HCT116 (cell line): Measurements from ENCODE around the gene BCKDK. TPM values are rescaled to one million over a fixed set of nuclear protein-coding genes. Genes with fewer than 3 reads are reported as not detected.

Source experiments
- ATAC-seq: fragments of 200-7000 bp; cut with Tn5 transposase; 2 replicates; pipeline ENCODE4 v1.9.1; 2020; ENCODE audit warnings: mild to moderate bottlenecking, moderate library complexity
- BruUV-seq: library from RNA; stranded (reverse); fragments of 400-500 nt; replicated peaks from 2 replicates; lab custom pipeline; 2021; lab: Mats Ljungman, UMichigan
- CTCF ChIA-PET: fragments of 300-600 bp; sonication (Branson Sonifier 250); formaldehyde crosslinking; loops from one replicate; lab custom pipeline; 2021; ENCODE audit warnings: antibody characterized with exemption; lab: Charles Lee
- POLR2A ChIA-PET: fragments of 300-600, 350-600 bp; sonication (Branson Sonifier 250); formaldehyde crosslinking; loops from one replicate; lab custom pipeline; 2021; ENCODE audit warnings: antibody characterized with exemption; lab: Charles Lee
- RAD21 ChIA-PET, 2 experiments: fragments of 300-600 bp; sonication (Branson Sonifier 250); formaldehyde crosslinking; loops; one replicate each; lab custom pipeline; 2023; ENCODE audit warnings: low total read pairs in 2 of 2; ENCODE audit not compliant: uncharacterized antibody in 2 of 2, unreplicated experiment in 2 of 2, low non-redundant PET in 1 of 2; lab: Charles Lee
- DNase-seq: peaks from one replicate; pipeline ENCODE4 v3.0.0-alpha.2; 2010; ENCODE audit warnings: low read depth, low spot score
- H2AFZ ChIP-seq: fragments of 200-600 bp; shearing (Covaris generic), sonication (generic); 2 replicates; pipeline ENCODE4 v1.6.1; 2017; ENCODE audit warnings: low read depth, mixed run types, mixed read lengths, antibody characterized with exemption, low read length; ENCODE audit not compliant: poor library complexity, severe bottlenecking
- H3K27ac ChIP-seq: 2 replicates; pipeline ENCODE4 v1.5.1; 2012; ENCODE audit warnings: low read depth, low read length
- H3K27me3 ChIP-seq: fragments of 200-600 bp; sonication (generic); 2 replicates; pipeline ENCODE4 v1.6.1; 2016; ENCODE audit warnings: mixed run types, low read length, mixed read lengths; ENCODE audit not compliant: insufficient read depth
- H3K36me3 ChIP-seq, 2 experiments: fragments of 200-500 bp in 1 of 2; fragments of 200-600 bp in 1 of 2; sonication (Bioruptor generic) in 1 of 2; sonication (generic) in 1 of 2; 2 replicates each; pipeline versions ENCODE4 v1.5.1 to v1.6.1; 2014 to 2016; ENCODE audit warnings: low read length in 2 of 2, inconsistent platforms in 1 of 2, mixed read lengths in 1 of 2, mixed run types in 1 of 2; ENCODE audit not compliant: insufficient read depth in 2 of 2, control insufficient read depth in 1 of 2
- H3K4me1 ChIP-seq, 2 experiments: fragments of 200-600 bp in 1 of 2; sonication (generic) in 1 of 2; 2 replicates each; pipeline versions ENCODE4 v1.5.1 to v1.6.1; 2012 to 2017; ENCODE audit warnings: low read length in 2 of 2, inconsistent platforms in 1 of 2, mild to moderate bottlenecking in 1 of 2, mixed read lengths in 1 of 2, mixed run types in 1 of 2, moderate library complexity in 1 of 2; ENCODE audit not compliant: insufficient read depth in 2 of 2, control insufficient read depth in 1 of 2
- H3K4me2 ChIP-seq: fragments of 200-600 bp; sonication (generic); 2 replicates; pipeline ENCODE4 v1.6.1; 2017; ENCODE audit warnings: mixed run types, low read length, mixed read lengths
- H3K4me3 ChIP-seq, 2 experiments: fragments of 200-600 bp in 1 of 2; sonication (generic) in 1 of 2; replicated peaks in 1 of 2; 2 replicates each; pipeline ENCODE4 v1.5.1; 2011 to 2016; ENCODE audit warnings: low read length in 2 of 2, control low read depth in 1 of 2, low read depth in 1 of 2, mild to moderate bottlenecking in 1 of 2, mixed read lengths in 1 of 2, mixed run types in 1 of 2
- H3K79me2 ChIP-seq: fragments of 200-600 bp; sonication (generic); 2 replicates; pipeline ENCODE4 v1.6.1; 2017; ENCODE audit warnings: mild to moderate bottlenecking, mixed run types, low read length, moderate library complexity, mixed read lengths; ENCODE audit not compliant: insufficient read depth
- H3K9ac ChIP-seq: fragments of 200-600 bp; sonication (generic); 2 replicates; pipeline ENCODE4 v1.6.1; 2016; ENCODE audit warnings: low read length, mixed read lengths
- H3K9me2 ChIP-seq: fragments of 200-600 bp; sonication (generic), shearing (Covaris generic); 2 replicates; pipeline ENCODE4 v1.6.1; 2017; ENCODE audit warnings: mixed run types, mild to moderate bottlenecking, moderate library complexity; ENCODE audit not compliant: insufficient read depth
- H3K9me3 ChIP-seq, 2 experiments: fragments of 200-500 bp in 1 of 2; fragments of 200-600 bp in 1 of 2; sonication (Bioruptor generic) in 1 of 2; sonication (generic) in 1 of 2; 2 replicates each; pipeline ENCODE4 v1.6.1; 2014 to 2017; ENCODE audit warnings: low read length in 2 of 2, mixed read lengths in 2 of 2, inconsistent platforms in 1 of 2, low read depth in 1 of 2, mild to moderate bottlenecking in 1 of 2, mixed run types in 1 of 2, moderate library complexity in 1 of 2; ENCODE audit not compliant: control insufficient read depth in 1 of 2, insufficient read depth in 1 of 2
- H4K20me1 ChIP-seq: fragments of 200-600 bp; sonication (generic), shearing (Covaris generic); 2 replicates; pipeline ENCODE4 v1.6.1; 2017; ENCODE audit warnings: mixed run types, mild to moderate bottlenecking, moderate library complexity; ENCODE audit not compliant: insufficient read depth
- ATF3 ChIP-seq: IDR thresholded peaks from 2 replicates; pipeline ENCODE4 v1.6.1; 2012
- CBX3 ChIP-seq: IDR thresholded peaks from 2 replicates; pipeline ENCODE4 v1.6.1; 2012; ENCODE audit warnings: low read depth
- ELF1 ChIP-seq: IDR thresholded peaks from 2 replicates; pipeline ENCODE4 v1.6.1; 2012; ENCODE audit warnings: low read depth, borderline replicate concordance
- EZH2 ChIP-seq: fragments of 200-600 bp; sonication (generic); IDR thresholded peaks from 2 replicates; pipeline ENCODE4 v1.6.1; 2017; ENCODE audit warnings: antibody characterized with exemption, mixed run types
- EZH2phosphoT487 ChIP-seq: fragments of 200-600 bp; IDR thresholded peaks from 2 replicates; pipeline ENCODE4 v1.6.1; 2018; ENCODE audit warnings: antibody characterized with exemption, borderline replicate concordance
- FOSL1 ChIP-seq: IDR thresholded peaks from 2 replicates; pipeline ENCODE4 v1.6.1; 2012; ENCODE audit warnings: low read depth
- MAX ChIP-seq: IDR thresholded peaks from 2 replicates; pipeline ENCODE4 v1.6.1; 2012
- POLR2A ChIP-seq: IDR thresholded peaks from 2 replicates; pipeline ENCODE4 v1.7.0; 2011; ENCODE audit warnings: borderline replicate concordance; ENCODE audit not compliant: insufficient read depth, insufficient read length; ENCODE audit errors: extremely low read depth
- POLR2AphosphoS5 ChIP-seq: IDR thresholded peaks from 2 replicates; pipeline ENCODE4 v1.6.1; 2011; ENCODE audit warnings: mild to moderate bottlenecking, low read depth, low read length, moderate library complexity
- RAD21 ChIP-seq: IDR thresholded peaks from 2 replicates; pipeline ENCODE4 v1.6.1; 2012; ENCODE audit warnings: low read depth, mild to moderate bottlenecking
- SIN3A ChIP-seq: IDR thresholded peaks from 2 replicates; pipeline ENCODE4 v1.6.1; 2012; ENCODE audit warnings: low read depth
- SP1 ChIP-seq: IDR thresholded peaks from 2 replicates; pipeline ENCODE4 v1.6.1; 2012; ENCODE audit warnings: low read depth
- SRF ChIP-seq: IDR thresholded peaks from 2 replicates; pipeline ENCODE4 v1.6.1; 2012; ENCODE audit warnings: low read depth
- TCF7L2 ChIP-seq: IDR thresholded peaks from 2 replicates; pipeline ENCODE4 v1.7.0; 2011; ENCODE audit warnings: borderline replicate concordance, inconsistent platforms; ENCODE audit not compliant: insufficient read depth, insufficient read length; ENCODE audit errors: extremely low read depth
- YY1 ChIP-seq: IDR thresholded peaks from 2 replicates; pipeline ENCODE4 v1.6.1; 2011; ENCODE audit warnings: low read length, low read depth, moderate library complexity, mild to moderate bottlenecking; ENCODE audit not compliant: insufficient replicate concordance; ENCODE audit errors: extremely low read depth
- ZBTB33 ChIP-seq: IDR thresholded peaks from 2 replicates; pipeline ENCODE4 v1.6.1; 2011; ENCODE audit warnings: mild to moderate bottlenecking, low read length, moderate library complexity; ENCODE audit not compliant: insufficient replicate concordance; ENCODE audit errors: extremely low read depth
- ZFX ChIP-seq: fragments of 450-650 bp; IDR thresholded peaks from 2 replicates; pipeline ENCODE4 v1.6.1; 2017
- intact Hi-C: fragments of 100-400 bp; cut with micrococcal nuclease; formaldehyde crosslinking; loops from 2 replicates; pipeline ENCODE4 v1.10.0; 2022
- total RNA-seq: library from RNA; stranded (reverse); gene quantifications from one replicate; pipeline ENCODE4 v1.2.1, GENCODE V29; 2021; ENCODE audit not compliant: unreplicated experiment

BCKDK gene
- total RNA-seq, 1 experiment from 2014 or later: 60.7 TPM

- TF ChIP-seq EZH2phosphoT487: no peak
- TF ChIP-seq EZH2: no peak
- no peak for TF ChIP-seq MAX
- TF ChIP-seq ELF1: no peak
- TF ChIP-seq CBX3: no peak
- TF ChIP-seq POLR2AphosphoS5: no peak
- no peak for TF ChIP-seq SIN3A
- no peak for TF ChIP-seq SP1
- TF ChIP-seq RAD21: no peak
- TF ChIP-seq ATF3: no peak
- TF ChIP-seq ZFX: no peak
- no peak for TF ChIP-seq TCF7L2
- TF ChIP-seq POLR2A: no peak
- no peak for TF ChIP-seq FOSL1
- TF ChIP-seq ZBTB33: no peak
- no peak for TF ChIP-seq SRF
- TF ChIP-seq YY1: no peak
- Histone ChIP-seq H3K9me2 (no peaks in the 10 kb centered on the region), H3K9ac (no peak overlapping the region), H3K27ac (no peak overlapping the region), H2AFZ (no peak overlapping the region), H3K4me2 (no peak overlapping the region), H3K4me1 (peaks cover 0 to 11% of the 10 kb centered on the region in 2 experiments; a peak in 1 of 4 replicates), H3K79me2 (peaks cover 4% of the 10 kb centered on the region; the same call in 1 of the 2 replicates), H4K20me1 (no peaks in the 10 kb centered on the region), H3K9me3 (no peaks in the 10 kb centered on the region), H3K27me3 (no peaks in the 10 kb centered on the region), H3K4me3 (no peak overlapping the region), H3K36me3 (peaks cover 8 to 21% of the 10 kb centered on the region in 2 experiments; a peak in 3 of 4 replicates)
- intact Hi-C loops: no loop called here
- ChIA-PET POLR2A (no interaction called here), CTCF (no interaction called here), RAD21 (no interaction called here)
- no TSS peak for BruUV-seq
- no peak for DNase-seq
- no peak for ATAC-seq
Measured at GRCh38 chr16:31083081-31083480, 25.1 kb upstream of the BCKDK start.
